ENCODE data around the gene DCDC2B. TPM values are rescaled to one million over a fixed set of nuclear protein-coding genes. Genes with fewer than 3 reads are reported as not detected.

The DCDC2B gene
- total RNA-seq, 4 donors from 2014 or later, result not detected

DNA sequence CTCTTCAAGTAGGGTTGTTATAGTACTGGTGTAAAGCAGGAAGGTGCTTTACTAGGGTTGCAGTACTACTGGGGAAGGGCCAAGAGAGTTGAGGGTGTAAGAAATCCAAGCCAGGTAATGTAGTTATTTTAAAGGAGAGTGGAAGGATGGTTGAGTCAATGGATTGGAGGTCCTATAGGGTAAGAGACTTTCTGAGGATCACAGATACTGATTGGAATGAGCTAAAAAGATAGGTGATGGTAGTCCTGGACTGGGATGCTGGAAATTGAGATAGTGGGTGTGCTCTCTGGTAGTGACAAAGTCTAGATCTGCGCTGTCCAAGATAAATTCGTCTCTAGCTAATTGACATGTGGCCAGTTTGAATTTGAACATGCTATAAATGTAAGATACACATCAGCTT is 22.4 kb upstream of the DCDC2B start:
- no peak for TF ChIP-seq CTCF (IDR thresholded peaks at IDR 0.05; ENCODE audit: low read depth)

DNA sequence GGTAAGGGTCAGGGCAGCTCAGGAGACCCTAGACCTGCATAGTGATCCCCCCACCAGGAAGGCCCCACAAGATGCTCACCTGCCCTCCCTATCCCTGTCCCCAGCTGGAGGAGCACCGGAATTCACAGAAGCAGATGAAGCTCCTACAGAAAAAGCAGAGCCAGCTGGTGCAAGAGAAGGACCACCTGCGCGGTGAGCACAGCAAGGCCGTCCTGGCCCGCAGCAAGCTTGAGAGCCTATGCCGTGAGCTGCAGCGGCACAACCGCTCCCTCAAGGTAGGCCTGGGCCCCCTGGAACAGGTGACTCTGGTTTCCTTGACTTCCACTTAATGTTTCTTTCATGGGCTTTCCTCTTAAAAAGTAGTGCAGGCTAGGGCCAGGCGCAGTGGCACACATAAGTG is 21.0 kb upstream of the DCDC2B start:
- TF ChIP-seq CTCF (IDR thresholded peaks at IDR 0.05; ENCODE audit: low read depth), result no peak

DNA sequence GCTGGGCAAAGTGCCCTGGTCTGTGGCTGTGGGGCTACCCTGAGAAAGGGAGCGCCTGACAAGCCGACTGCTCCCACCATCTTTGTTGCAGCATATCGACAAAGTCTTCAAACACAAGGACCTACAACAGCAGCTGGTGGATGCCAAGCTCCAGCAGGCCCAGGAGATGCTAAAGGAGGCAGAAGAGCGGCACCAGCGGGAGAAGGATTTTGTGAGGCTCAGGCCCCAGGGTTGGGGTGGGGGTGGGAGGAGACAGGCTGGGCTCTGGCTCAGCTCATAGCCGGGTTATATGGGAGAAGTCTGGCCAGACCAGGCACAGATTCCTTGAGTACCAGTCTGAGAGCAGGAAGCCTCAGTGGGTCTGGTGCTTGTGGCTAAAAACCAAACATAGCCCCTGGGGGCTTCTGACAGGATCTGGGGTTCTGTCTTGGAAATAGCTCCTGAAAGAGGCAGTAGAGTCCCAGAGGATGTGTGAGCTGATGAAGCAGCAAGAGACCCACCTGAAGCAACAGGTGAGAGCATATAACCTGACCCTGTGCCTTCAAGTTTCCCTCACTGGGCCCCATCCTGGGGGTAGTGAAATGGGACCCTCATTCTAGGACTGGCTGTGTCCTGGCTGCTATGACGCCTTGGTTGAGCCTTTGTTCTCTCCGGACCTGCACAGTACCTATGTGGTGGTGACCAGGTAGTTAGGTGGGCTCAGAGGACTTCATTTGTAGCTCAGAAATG is 16.5 kb upstream of the DCDC2B start:
- no peak for TF ChIP-seq CTCF (IDR thresholded peaks at IDR 0.05; ENCODE audit: low read depth)

- no peak for TF ChIP-seq CTCF (IDR thresholded peaks at IDR 0.05; ENCODE audit: low read depth)
Observed at GRCh38 chr1:32194984-32195383, 13.9 kb upstream of the DCDC2B start.

DNA sequence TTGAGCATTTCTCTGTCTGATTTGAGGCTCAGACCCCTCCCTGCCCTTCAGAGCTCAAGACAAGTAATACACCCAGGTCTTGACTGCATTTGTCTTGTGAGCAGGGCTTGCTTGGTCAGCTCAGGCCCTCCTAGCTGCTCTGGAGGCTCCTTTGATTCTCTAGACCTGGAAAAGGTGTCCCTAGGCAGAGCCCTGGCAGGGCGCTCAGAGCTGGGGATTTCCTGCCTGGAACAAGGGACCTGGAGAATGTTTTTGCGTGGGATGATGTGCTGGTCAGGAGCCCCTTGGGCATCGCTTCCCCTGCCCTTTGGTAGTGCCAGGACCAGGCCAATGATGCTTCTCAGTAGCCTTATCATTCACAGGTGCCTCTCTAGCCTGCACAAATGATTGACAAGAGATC is 13.4 kb upstream of the DCDC2B start:
- no peak for TF ChIP-seq CTCF (IDR thresholded peaks at IDR 0.05; ENCODE audit: low read depth)

GRCh38 chr1:32195972-32196823 is 12.7 kb upstream of the DCDC2B start:
- no peak for TF ChIP-seq CTCF (IDR thresholded peaks at IDR 0.05; ENCODE audit: low read depth)

DNA sequence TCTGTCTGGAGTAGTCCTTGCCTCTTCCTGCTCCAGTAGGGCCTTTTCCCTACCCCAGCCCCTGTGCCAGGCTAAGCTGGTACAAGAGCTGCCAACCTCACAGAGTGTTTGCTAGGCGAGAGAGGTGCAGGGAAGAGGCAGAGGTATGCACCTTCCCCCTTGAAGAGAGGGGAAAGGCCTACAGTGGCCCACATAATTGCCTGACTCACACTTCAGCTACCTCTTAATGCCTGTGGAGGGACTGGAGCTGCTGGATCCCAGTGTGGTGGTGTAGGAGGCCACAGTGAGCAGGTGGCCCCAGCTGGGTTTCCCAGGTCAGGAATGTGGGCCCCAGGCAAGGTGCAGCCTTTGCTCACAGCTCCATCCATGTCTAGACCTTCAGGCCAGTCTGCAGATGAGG is 11.8 kb upstream of the DCDC2B start:
- no peak for TF ChIP-seq CTCF (IDR thresholded peaks at IDR 0.05; ENCODE audit: low read depth)
